Measurements from ENCODE around the gene CDC42BPB.
A peak's percentile ranks its signal among the peaks of the same experiment; 100 is the strongest.

Gene CDC42BPB

GRCh38 chr14:103095210-103095778, 37.9 kb upstream of the CDC42BPB start:
- no peak for DNase-seq

DNA sequence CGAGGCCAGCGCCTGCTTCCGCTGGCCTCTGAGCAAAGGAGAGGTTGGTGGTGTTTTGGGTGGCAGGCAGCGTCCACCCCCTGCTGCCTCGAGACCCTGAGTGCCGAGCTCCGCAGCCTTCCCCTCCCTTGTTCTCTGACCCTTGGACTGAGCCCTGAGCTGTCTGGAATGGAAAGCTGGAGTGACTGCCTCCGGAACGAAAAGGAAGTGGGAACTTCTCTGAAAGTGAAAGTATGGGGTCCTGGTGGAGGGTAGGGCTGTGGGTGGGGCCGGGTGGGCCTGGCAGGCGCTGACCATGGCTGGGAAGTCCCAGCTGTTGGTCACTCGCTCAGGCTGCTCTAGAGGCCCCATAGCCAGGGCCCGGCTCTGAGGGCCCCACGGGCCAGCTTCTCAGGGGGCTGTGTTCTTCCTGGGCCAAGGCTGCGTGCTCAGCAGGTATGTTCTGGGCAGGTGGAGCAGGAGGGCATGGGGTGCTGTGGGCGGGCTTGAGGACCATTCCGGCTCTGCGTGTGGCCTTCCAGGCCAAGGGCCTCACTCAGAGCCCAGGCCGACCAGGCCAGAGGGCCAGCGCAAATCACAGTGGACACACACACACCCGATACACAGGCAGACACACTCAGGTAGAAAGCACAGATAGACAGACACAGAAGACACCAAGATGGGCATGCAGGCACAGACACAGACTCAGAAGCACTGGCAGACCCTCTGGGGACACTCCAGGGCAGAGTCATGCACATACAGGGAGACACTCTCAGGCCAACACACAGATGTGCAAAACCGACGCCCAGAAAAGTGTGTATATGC, 37.3 kb upstream of the CDC42BPB start, which contains the start of gene EXOC3L4:
EXOC3L4 (plus strand) TSS at position 320 of the 804 bp plus-strand sequence. CDS start 5,495 bp downstream, outside the sequence.
- DNase-seq = no peak

- no peak for DNase-seq
Observed at GRCh38 chr14:103093856-103094405, 36.6 kb upstream of the CDC42BPB start.

DNA sequence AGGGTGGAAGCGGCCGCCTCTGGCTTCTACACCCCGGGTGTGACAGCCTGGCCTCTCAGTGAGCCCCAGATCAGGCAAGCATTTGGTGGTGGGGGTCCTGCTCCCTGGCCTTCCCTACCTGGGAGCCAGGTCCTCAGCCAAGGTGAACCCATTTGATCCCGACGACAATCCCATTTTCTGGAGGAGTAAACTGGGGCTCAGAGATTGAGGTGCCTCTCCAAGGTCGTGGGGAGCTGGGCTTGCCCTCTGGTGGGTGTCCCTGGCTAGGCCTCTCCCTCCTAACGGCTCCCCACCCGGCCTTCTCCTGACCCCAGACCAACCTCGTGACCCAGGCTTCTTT, 34.5 kb upstream of the CDC42BPB start:
- DNase-seq = no peak

- DNase-seq = peak; percentile 16
Observed at GRCh38 chr14:103091041-103091882, 33.9 kb upstream of the CDC42BPB start.

GRCh38 chr14:103090481-103091020, 33.2 kb upstream of the CDC42BPB start:
- no peak for DNase-seq

DNA sequence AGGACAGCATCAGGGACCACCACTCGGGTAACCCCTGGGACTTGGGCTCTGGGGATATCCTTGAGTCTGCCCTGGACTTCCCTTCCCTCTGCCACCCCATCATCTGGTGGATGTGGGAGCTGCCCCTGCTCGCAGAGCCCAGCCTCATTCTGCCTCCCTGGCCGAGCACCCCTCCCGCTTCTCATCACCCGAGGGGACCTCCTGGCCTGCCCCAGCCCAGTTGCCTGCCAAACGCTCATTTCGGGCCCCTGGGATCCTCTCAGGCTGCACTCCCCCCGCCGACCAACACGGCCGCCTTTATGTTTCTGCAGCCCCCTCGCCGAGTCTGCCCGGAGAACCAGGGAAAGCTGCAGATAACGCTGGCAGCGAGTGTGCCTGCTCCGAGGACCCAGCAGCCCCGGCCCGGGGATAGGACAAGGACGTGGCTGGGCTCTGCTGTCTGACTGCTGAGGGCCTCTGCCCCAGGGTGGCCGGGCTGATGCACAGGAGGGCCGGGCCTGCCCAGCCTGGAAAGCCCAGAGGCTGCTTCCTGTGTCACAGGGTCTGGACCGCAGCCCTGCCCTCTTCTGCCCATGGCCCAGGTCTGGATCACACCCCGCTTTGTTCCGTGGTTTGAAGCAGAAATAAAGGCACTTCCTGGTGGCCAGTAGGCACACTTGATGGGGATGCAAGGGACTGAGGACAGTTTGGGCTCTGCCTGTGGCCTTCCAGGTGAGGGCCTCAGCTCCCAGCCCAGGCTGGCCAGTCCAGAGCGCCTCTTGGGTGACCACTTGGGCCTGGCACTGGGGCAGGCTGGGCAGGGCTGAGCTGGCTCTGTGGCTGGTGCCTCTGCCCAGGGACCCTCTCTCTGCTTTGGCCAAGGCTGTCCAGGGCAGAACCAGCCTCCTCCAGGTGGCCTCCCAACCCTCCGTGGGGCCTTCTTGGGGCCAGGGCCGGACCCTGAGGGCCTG, 32.3 kb upstream of the CDC42BPB start:
- DNase-seq = no peak

- no peak for DNase-seq
Observed at GRCh38 chr14:103088921-103089320, 31.6 kb upstream of the CDC42BPB start.

- no peak for DNase-seq
Observed at GRCh38 chr14:103087343-103087835, 30.0 kb upstream of the CDC42BPB start.

GRCh38 chr14:103086771-103087342, 29.5 kb upstream of the CDC42BPB start:
- no peak for DNase-seq

- DNase-seq = no peak
Observed at GRCh38 chr14:103085106-103086091, 28.1 kb upstream of the CDC42BPB start.

DNA sequence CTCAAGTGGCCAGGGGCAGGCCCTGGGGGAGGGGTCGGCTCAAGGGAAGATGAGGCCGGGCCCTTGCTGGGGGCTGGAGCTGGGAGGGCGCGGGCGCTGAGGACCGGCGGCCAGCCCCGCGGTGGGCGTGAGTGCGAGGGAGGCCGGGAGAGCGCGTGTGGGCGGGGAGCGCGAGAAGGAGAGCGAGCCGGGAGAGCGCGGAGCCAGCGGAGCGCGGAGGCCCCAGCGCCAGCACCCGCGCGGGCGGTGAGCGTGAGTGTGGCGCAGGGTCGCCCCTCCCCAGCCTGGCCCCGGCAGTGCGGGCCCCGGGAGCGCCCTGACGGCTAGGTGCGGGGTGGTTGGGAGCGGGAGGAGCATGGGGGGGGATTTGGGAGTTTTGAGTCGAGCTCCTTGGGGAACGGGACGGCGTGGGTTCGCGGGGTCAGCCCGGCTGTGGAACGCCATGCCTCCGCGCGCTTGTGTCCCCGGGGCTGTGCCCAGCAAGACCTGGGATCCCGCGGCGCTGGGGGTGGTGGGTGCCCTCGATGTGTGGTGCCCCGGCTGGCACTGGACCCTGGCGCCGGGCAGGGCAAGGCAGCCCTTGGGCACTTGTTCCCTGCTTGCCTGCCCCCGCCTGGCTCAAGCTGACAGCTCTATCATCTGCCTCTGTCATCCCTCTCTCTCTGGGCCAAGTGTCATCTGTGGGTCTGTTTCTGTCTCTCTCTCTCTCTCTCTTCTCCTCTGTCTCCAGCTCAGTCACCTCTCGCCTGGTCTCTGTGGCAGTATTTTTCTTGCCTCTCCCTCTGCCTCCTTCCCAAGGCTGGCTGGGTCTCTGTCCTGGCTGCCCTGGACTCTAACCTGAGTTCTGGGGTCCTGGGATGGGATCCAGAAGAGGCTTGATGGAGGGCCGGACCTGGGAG, 26.9 kb upstream of the CDC42BPB start, which contains the start of gene LBHD2:
LBHD2 (plus strand) TSS at position 190 of the 899 bp plus-strand sequence. CDS start 1,803 bp downstream, outside the sequence.
- no peak for DNase-seq

- no peak for DNase-seq
Observed at GRCh38 chr14:103081951-103082350, 24.6 kb upstream of the CDC42BPB start.

DNA sequence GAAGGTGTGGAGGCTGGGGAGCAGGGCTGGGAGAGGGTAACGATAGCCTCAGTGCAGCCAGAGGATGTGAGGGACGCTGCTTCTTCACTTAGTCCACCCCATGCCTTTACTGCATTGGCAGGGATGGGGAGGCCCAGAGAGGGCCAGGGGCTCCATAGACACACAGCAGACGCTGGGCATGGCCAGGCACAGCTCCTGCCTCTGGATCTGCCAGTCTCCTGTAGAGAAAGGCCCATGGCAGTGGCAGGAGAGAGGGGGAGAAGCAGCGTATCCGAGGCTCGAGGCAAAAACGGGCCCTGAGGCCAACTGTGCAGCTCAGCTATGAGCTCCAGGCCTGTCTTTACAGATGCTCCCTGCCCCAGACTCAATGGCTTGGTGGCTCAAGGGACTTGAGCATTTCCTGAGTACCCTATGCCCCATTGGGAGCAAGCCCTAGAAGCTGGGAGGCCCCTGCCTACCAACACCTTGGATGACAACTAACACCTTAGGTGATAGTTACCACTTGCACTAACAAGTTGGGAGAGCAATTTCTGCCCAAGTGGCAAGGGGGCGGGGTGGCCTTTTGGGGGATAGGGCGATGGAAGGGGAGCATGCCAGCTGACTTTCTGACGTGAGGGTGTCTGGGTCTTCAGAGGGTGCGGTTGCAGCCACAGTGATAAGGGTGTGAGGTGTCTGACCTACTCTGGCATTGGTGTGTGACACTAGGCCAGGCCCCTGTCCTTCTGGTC, 21.7 kb upstream of the CDC42BPB start:
- DNase-seq = no peak

GRCh38 chr14:103078420-103078749, 21.0 kb upstream of the CDC42BPB start:
- peak; percentile 52 for DNase-seq

GRCh38 chr14:103074729-103075367, 17.5 kb upstream of the CDC42BPB start:
- no peak for DNase-seq

GRCh38 chr14:103073876-103074728, 16.8 kb upstream of the CDC42BPB start:
- DNase-seq = no peak
